Activated CD4-positive, alpha-beta T cell treated with anti-CD3 and anti-CD28 coated beads, Interleukin-2, amount 10 ng/mL, durations not matched to agents 24 days and 14 days (primary cell): Measurements from ENCODE around the gene ZNF444. TPM values are rescaled to one million over a fixed set of nuclear protein-coding genes. Genes with fewer than 3 reads are reported as not detected.

Source experiments
- DNase-seq: peaks from one replicate; pipeline ENCODE4 v3.0.0; 2022
- H3K27ac Mint-ChIP-seq: one replicate; pipeline ENCODE4 v1.8.0; 2022; ENCODE audit warnings: mild to moderate bottlenecking, mixed read lengths
- H3K27me3 Mint-ChIP-seq: one replicate; pipeline ENCODE4 v1.8.0; 2022; ENCODE audit warnings: mixed read lengths
- H3K36me3 Mint-ChIP-seq: one replicate; pipeline ENCODE4 v1.8.0; 2022; ENCODE audit warnings: low read depth, mild to moderate bottlenecking, mixed read lengths
- H3K4me1 Mint-ChIP-seq: one replicate; pipeline ENCODE4 v1.8.0; 2021; ENCODE audit warnings: mixed read lengths
- H3K4me3 Mint-ChIP-seq: one replicate; pipeline ENCODE4 v1.8.0; 2022; ENCODE audit warnings: mild to moderate bottlenecking, moderate library complexity, mixed read lengths
- H3K9me3 Mint-ChIP-seq: one replicate; pipeline ENCODE4 v1.8.0; 2021; ENCODE audit warnings: mixed read lengths
- intact Hi-C: fragments of 100-400 bp; cut with micrococcal nuclease; formaldehyde crosslinking; loops from one replicate; pipeline ENCODE4 v1.15.1; 2023
- total RNA-seq: library from RNA; stranded (reverse); gene quantifications from 2 replicates; pipeline ENCODE4 v1.2.3, GENCODE V29; 2022

Gene ZNF444
- total RNA-seq, 1 donor from 2014 or later: 35.5 TPM

GRCh38 chr19:56150358-56150757, 9.3 kb downstream of the ZNF444 start:
- intact Hi-C loops: no loop called here
- Mint-ChIP-seq H3K27me3 (no peaks in the 10 kb centered on the region), H3K4me3 (no peak overlapping the region)

GRCh38 chr19:56152644-56153043, 11.6 kb downstream of the ZNF444 start:
- no peak overlapping the region for H3K27ac Mint-ChIP-seq
- no peaks in the 10 kb centered on the region for H3K27me3 Mint-ChIP-seq
- no peaks in the 10 kb centered on the region for H3K9me3 Mint-ChIP-seq
- H3K4me1 Mint-ChIP-seq: peaks cover 11% of the 10 kb centered on the region
- no peak overlapping the region for H3K4me3 Mint-ChIP-seq
- peaks cover 40% of the 10 kb centered on the region for H3K36me3 Mint-ChIP-seq
- intact Hi-C loops: no loop called here
- DNase-seq: no peak

More at GRCh38 chr19:56150358-56150757, 9.3 kb downstream of the ZNF444 start:
- H3K4me1 Mint-ChIP-seq: peaks cover 11% of the 10 kb centered on the region
- DNase-seq: no peak
- no peak overlapping the region for H3K27ac Mint-ChIP-seq
- H3K9me3 Mint-ChIP-seq: no peaks in the 10 kb centered on the region
- H3K36me3 Mint-ChIP-seq: peaks cover 37% of the 10 kb centered on the region

- no peak overlapping the region for H3K4me3 Mint-ChIP-seq
- intact Hi-C loops: no loop called here
- H3K36me3 Mint-ChIP-seq: peaks cover 34% of the 10 kb centered on the region
- no peaks in the 10 kb centered on the region for H3K27me3 Mint-ChIP-seq
- H3K9me3 Mint-ChIP-seq: no peaks in the 10 kb centered on the region
- peak overlapping the region; percentile 27 for H3K27ac Mint-ChIP-seq
- no peak for DNase-seq
- peaks cover 11% of the 10 kb centered on the region for H3K4me1 Mint-ChIP-seq
These were observed 12.4 kb downstream of the ZNF444 start for GRCh38 chr19:56153507-56153906.

- DNase-seq: no peak
- intact Hi-C loops: no loop called here
- no peak overlapping the region for H3K4me3 Mint-ChIP-seq
- H3K9me3 Mint-ChIP-seq: no peaks in the 10 kb centered on the region
- H3K27me3 Mint-ChIP-seq: no peaks in the 10 kb centered on the region
- no peak overlapping the region for H3K27ac Mint-ChIP-seq
- H3K36me3 Mint-ChIP-seq: peaks cover 33% of the 10 kb centered on the region
- H3K4me1 Mint-ChIP-seq: peaks cover 17% of the 10 kb centered on the region
These were observed 14.1 kb downstream of the ZNF444 start for GRCh38 chr19:56155124-56155687.

GRCh38 chr19:56156768-56157167, 15.7 kb downstream of the ZNF444 start:
- Mint-ChIP-seq H3K27me3 (no peaks in the 10 kb centered on the region), H3K27ac (no peak overlapping the region), H3K36me3 (peaks cover 32% of the 10 kb centered on the region), H3K4me3 (no peak overlapping the region), H3K9me3 (no peaks in the 10 kb centered on the region), H3K4me1 (peaks cover 17% of the 10 kb centered on the region)
- no peak for DNase-seq
- intact Hi-C loops: no loop called here

- no peak overlapping the region for H3K27ac Mint-ChIP-seq
- H3K9me3 Mint-ChIP-seq: no peaks in the 10 kb centered on the region
- intact Hi-C loops: no loop called here
- H3K27me3 Mint-ChIP-seq: no peaks in the 10 kb centered on the region
- peaks cover 31% of the 10 kb centered on the region for H3K36me3 Mint-ChIP-seq
- DNase-seq: no peak
- H3K4me1 Mint-ChIP-seq: peaks cover 16% of the 10 kb centered on the region
- H3K4me3 Mint-ChIP-seq: no peak overlapping the region
These were observed 17.2 kb downstream of the ZNF444 start for GRCh38 chr19:56158170-56158757.

- intact Hi-C loops: no loop called here
These were observed 18.0 kb downstream of the ZNF444 start for GRCh38 chr19:56159009-56159559.

GRCh38 chr19:56159622-56160271, 18.7 kb downstream of the ZNF444 start:
- intact Hi-C loops: loop anchor here (10.0 kb wide), 1 partner anchor 45 kb away; no protein-coding TSS in a partner anchor
- Mint-ChIP-seq H3K4me3 (no peak overlapping the region), H3K4me1 (peaks cover 13% of the 10 kb centered on the region), H3K27ac (no peak overlapping the region), H3K9me3 (no peaks in the 10 kb centered on the region), H3K27me3 (no peaks in the 10 kb centered on the region), H3K36me3 (peaks cover 22% of the 10 kb centered on the region)
- DNase-seq: no peak

More at GRCh38 chr19:56159009-56159559, 18.0 kb downstream of the ZNF444 start:
- H3K4me3 Mint-ChIP-seq: no peak overlapping the region
- H3K36me3 Mint-ChIP-seq: peaks cover 23% of the 10 kb centered on the region
- no peak overlapping the region for H3K27ac Mint-ChIP-seq
- DNase-seq: no peak
- H3K27me3 Mint-ChIP-seq: no peaks in the 10 kb centered on the region
- no peaks in the 10 kb centered on the region for H3K9me3 Mint-ChIP-seq
- H3K4me1 Mint-ChIP-seq: peaks cover 11% of the 10 kb centered on the region

GRCh38 chr19:56161534-56161933, 20.4 kb downstream of the ZNF444 start:
- DNase-seq: no peak
- intact Hi-C loops: loop anchor here (10.0 kb wide), 1 partner anchor 47 kb away; no protein-coding TSS in a partner anchor
- H3K27ac Mint-ChIP-seq: no peak overlapping the region
- H3K36me3 Mint-ChIP-seq: peaks cover 13% of the 10 kb centered on the region
- no peak overlapping the region for H3K4me3 Mint-ChIP-seq
- no peaks in the 10 kb centered on the region for H3K9me3 Mint-ChIP-seq
- peaks cover 13% of the 10 kb centered on the region for H3K4me1 Mint-ChIP-seq
- H3K27me3 Mint-ChIP-seq: no peaks in the 10 kb centered on the region

GRCh38 chr19:56162258-56162657, 21.2 kb downstream of the ZNF444 start:
- no peak overlapping the region for H3K27ac Mint-ChIP-seq
- no peak for DNase-seq
- H3K4me3 Mint-ChIP-seq: no peak overlapping the region
- H3K4me1 Mint-ChIP-seq: peaks cover 13% of the 10 kb centered on the region
- intact Hi-C loops: loop anchor here (10.0 kb wide), 1 partner anchor 47 kb away; no protein-coding TSS in a partner anchor
- no peaks in the 10 kb centered on the region for H3K27me3 Mint-ChIP-seq
- H3K9me3 Mint-ChIP-seq: no peaks in the 10 kb centered on the region
- H3K36me3 Mint-ChIP-seq: peaks cover 13% of the 10 kb centered on the region

GRCh38 chr19:56163097-56163496, 22.0 kb downstream of the ZNF444 start:
- H3K27me3 Mint-ChIP-seq: no peaks in the 10 kb centered on the region
- H3K27ac Mint-ChIP-seq: no peak overlapping the region
- peaks cover 13% of the 10 kb centered on the region for H3K4me1 Mint-ChIP-seq
- peaks cover 13% of the 10 kb centered on the region for H3K36me3 Mint-ChIP-seq
- no peaks in the 10 kb centered on the region for H3K9me3 Mint-ChIP-seq
- no peak for DNase-seq
- intact Hi-C loops: loop anchor here (10.0 kb wide), 1 partner anchor 48 kb away; no protein-coding TSS in a partner anchor
- no peak overlapping the region for H3K4me3 Mint-ChIP-seq

GRCh38 chr19:56167064-56167578, 26.0 kb downstream of the ZNF444 start:
- Mint-ChIP-seq H3K9me3 (no peaks in the 10 kb centered on the region), H3K27ac (no peak overlapping the region), H3K4me3 (no peak overlapping the region), H3K36me3 (no peaks in the 10 kb centered on the region), H3K27me3 (no peaks in the 10 kb centered on the region), H3K4me1 (peaks cover 9% of the 10 kb centered on the region)
- intact Hi-C loops: loop anchor here (10.0 kb wide), 1 partner anchor 52 kb away; no protein-coding TSS in a partner anchor
- DNase-seq: no peak

GRCh38 chr19:56170261-56170660, 29.2 kb downstream of the ZNF444 start:
- Mint-ChIP-seq H3K4me3 (no peak overlapping the region), H3K27ac (no peak overlapping the region), H3K36me3 (no peaks in the 10 kb centered on the region), H3K9me3 (no peaks in the 10 kb centered on the region), H3K4me1 (peaks cover 3% of the 10 kb centered on the region), H3K27me3 (no peaks in the 10 kb centered on the region)
- DNase-seq: no peak
- intact Hi-C loops: no loop called here

GRCh38 chr19:56174086-56174485, 33.0 kb downstream of the ZNF444 start:
- Mint-ChIP-seq H3K27me3 (no peaks in the 10 kb centered on the region), H3K36me3 (no peaks in the 10 kb centered on the region), H3K9me3 (no peaks in the 10 kb centered on the region), H3K4me3 (no peak overlapping the region), H3K4me1 (peaks cover 3% of the 10 kb centered on the region), H3K27ac (no peak overlapping the region)
- intact Hi-C loops: no loop called here
- no peak for DNase-seq
